KMS-11 (cell line): ENCODE results near the gene FAXDC2.

Experiments used
- H2AFZ ChIP-seq: fragments of 200-600 bp; sonication (generic); 2 replicates; pipeline ENCODE4 v1.6.1; 2016; ENCODE audit warnings: antibody characterized with exemption, mixed run types, low read depth
- H3K27ac ChIP-seq: fragments of 200-600 bp; sonication (generic); 2 replicates; pipeline ENCODE4 v1.6.1; 2016; ENCODE audit warnings: mild to moderate bottlenecking, mixed run types
- H3K27me3 ChIP-seq: fragments of 200-600 bp; sonication (generic); 2 replicates; pipeline ENCODE4 v1.6.1; 2017; ENCODE audit warnings: mild to moderate bottlenecking, low read depth, mixed run types, moderate library complexity; ENCODE audit not compliant: insufficient read depth
- H3K36me3 ChIP-seq: fragments of 200-600 bp; sonication (generic); 2 replicates; pipeline ENCODE4 v1.6.1; 2017; ENCODE audit warnings: mild to moderate bottlenecking, mixed run types; ENCODE audit not compliant: insufficient read depth
- H3K4me1 ChIP-seq: fragments of 200-600 bp; sonication (generic); 2 replicates; pipeline ENCODE4 v1.6.1; 2016; ENCODE audit warnings: mild to moderate bottlenecking, low read depth, mixed run types; ENCODE audit not compliant: poor library complexity, severe bottlenecking
- H3K4me2 ChIP-seq: fragments of 200-600 bp; sonication (generic); 2 replicates; pipeline ENCODE4 v1.7.0; 2016; ENCODE audit warnings: mild to moderate bottlenecking, mixed run types
- H3K4me3 ChIP-seq: fragments of 200-600 bp; sonication (generic); IDR thresholded peaks from 2 replicates; pipeline ENCODE4 v1.6.1; 2017; ENCODE audit warnings: low read depth, low read length, mixed read lengths; ENCODE audit not compliant: insufficient read depth
- H3K79me2 ChIP-seq: fragments of 200-600 bp; sonication (generic); 2 replicates; pipeline ENCODE4 v1.6.1; 2016; ENCODE audit warnings: low read depth, mixed run types; ENCODE audit not compliant: insufficient read depth
- H3K9ac ChIP-seq: fragments of 200-600 bp; sonication (generic); 2 replicates; pipeline ENCODE4 v1.6.1; 2016; ENCODE audit warnings: mild to moderate bottlenecking, mixed run types
- H4K20me1 ChIP-seq: fragments of 200-600 bp; sonication (generic); 2 replicates; pipeline ENCODE4 v1.6.1; 2016; ENCODE audit warnings: mild to moderate bottlenecking, mixed run types; ENCODE audit not compliant: insufficient read depth
- TF ChIP-seq, protein P1 (sequence below): fragments of 200-600 bp; sonication (generic); conservative IDR thresholded peaks from 2 replicates; pipeline ENCODE4 v1.6.1; 2017; ENCODE audit warnings: low read depth, mild to moderate bottlenecking, antibody characterized with exemption, low read length, moderate library complexity, mixed read lengths

Gene FAXDC2

DNA sequence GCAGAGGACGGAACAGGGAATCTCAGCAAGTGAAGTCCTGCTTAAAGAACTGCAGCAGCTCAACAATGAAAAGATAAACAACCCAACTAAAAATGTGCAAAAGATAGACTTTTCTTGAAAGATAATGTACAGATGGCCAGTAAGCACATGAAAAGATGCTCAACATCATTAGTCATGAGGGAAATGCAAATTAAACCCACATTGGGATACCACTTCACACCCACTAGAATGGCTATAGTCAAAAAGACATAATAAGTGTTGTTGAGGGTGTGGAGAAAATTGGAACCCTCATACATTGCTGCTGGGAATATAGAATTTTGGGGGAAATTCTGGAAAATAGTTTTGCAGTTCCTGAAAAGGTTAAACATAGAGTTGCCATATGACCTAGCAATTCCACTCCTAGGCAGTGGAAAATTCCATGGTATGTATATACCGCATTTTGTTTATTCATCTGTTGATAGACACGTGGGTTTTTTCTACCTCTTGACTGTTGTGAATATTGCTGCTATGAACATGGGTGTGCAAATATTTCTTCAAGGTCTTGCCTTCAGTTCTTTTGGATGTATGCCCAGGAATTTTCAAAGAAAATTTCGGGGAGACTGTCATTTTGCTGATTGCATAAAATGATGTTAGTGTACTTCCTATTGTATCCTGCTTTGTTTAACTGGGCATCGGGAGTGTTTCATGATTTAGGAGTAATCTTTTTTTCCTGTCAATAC is 15.2 kb upstream of the FAXDC2 start:
- H3K79me2 ChIP-seq = peaks cover 24% of the 10 kb centered on the region; the same call in 1 of the 2 replicates
- no peak overlapping the region for H2AFZ ChIP-seq
- no peak overlapping the region for H3K9ac ChIP-seq
- no peaks in the 10 kb centered on the region; the same call in 1 of the 2 replicates for H4K20me1 ChIP-seq
- H3K4me3 ChIP-seq = no peak overlapping the region
- H3K4me1 ChIP-seq = peaks cover 28% of the 10 kb centered on the region
- no peaks in the 10 kb centered on the region for H3K27me3 ChIP-seq
- H3K27ac ChIP-seq = no peak overlapping the region
- TF ChIP-seq, protein P1, sequence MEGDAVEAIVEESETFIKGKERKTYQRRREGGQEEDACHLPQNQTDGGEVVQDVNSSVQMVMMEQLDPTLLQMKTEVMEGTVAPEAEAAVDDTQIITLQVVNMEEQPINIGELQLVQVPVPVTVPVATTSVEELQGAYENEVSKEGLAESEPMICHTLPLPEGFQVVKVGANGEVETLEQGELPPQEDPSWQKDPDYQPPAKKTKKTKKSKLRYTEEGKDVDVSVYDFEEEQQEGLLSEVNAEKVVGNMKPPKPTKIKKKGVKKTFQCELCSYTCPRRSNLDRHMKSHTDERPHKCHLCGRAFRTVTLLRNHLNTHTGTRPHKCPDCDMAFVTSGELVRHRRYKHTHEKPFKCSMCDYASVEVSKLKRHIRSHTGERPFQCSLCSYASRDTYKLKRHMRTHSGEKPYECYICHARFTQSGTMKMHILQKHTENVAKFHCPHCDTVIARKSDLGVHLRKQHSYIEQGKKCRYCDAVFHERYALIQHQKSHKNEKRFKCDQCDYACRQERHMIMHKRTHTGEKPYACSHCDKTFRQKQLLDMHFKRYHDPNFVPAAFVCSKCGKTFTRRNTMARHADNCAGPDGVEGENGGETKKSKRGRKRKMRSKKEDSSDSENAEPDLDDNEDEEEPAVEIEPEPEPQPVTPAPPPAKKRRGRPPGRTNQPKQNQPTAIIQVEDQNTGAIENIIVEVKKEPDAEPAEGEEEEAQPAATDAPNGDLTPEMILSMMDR = no peak
- H3K36me3 ChIP-seq = no peaks in the 10 kb centered on the region
- no peak overlapping the region for H3K4me2 ChIP-seq

DNA sequence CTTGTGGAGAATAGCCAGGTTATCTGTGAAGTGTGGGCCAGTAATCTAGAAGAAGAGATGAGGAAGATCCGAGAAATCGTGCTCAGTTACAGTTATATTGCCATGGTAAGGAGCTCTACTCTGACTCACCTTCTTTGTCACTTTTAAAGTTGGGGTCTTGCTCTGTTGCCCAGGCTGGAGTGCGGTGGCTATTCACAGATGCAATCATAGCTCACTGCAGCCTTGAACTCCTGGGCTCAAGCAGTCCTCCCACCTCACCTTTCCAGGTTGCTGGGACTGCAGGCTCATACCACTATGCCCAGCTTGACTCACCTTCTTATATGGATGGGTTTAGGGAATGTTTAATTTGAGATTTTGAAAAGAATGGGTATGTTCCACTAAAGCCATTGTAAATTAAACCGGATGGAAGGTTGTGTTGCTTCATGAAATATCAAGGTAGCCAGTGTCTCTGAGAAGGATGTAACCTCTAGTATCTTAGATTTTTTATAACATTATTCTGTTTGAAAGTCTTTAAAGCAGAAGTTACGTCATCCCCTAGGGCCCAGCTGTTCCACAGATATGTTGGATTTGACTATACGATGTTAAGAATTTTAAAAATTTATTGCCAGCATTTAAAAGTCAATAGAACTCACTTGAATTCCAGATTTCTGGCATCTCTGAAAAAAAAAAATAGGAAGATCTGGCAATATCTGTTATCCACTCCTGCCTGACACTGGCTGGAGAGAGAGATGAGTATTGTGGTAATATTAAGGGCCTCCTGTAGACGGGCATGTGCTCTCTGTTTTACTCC is 13.1 kb upstream of the FAXDC2 start:
- no peaks in the 10 kb centered on the region for H3K36me3 ChIP-seq
- no peaks in the 10 kb centered on the region; the same call in 1 of the 2 replicates for H4K20me1 ChIP-seq

DNA sequence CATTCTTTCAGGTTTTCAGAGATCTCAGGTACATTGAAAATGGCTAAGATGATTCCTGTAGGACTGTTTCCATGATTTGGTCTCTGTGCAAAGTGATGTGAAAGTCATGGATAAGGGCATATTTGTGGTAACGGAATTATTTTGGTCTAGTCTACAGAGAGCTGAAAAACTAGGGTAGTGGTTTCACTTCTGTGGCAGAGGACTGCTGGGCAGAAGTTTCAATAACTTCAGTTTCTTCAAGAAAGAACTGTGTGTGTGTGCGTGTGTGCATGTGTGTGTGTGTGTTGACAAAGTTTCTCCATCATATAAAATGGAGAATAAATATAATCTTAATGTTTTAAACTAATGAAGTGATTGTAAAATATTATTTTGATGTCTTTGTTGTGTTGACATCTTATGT is 12.4 kb upstream of the FAXDC2 start:
- H2AFZ ChIP-seq = no peak overlapping the region
- H3K4me1 ChIP-seq = peaks cover 40% of the 10 kb centered on the region
- peak overlapping the region; percentile 72 for H3K4me2 ChIP-seq
- H3K79me2 ChIP-seq = peaks cover 42% of the 10 kb centered on the region
- H3K4me3 ChIP-seq = no peak overlapping the region
- no peaks in the 10 kb centered on the region; the same call in 1 of the 2 replicates for H4K20me1 ChIP-seq
- H3K9ac ChIP-seq = no peak overlapping the region
- H3K27ac ChIP-seq = no peak overlapping the region
- H3K27me3 ChIP-seq = no peaks in the 10 kb centered on the region
- TF ChIP-seq, protein P1 = no peak
- H3K36me3 ChIP-seq = no peaks in the 10 kb centered on the region

More for the DNA sequence above, 13.1 kb upstream of the FAXDC2 start:
- H3K4me2 ChIP-seq = peak overlapping the region; percentile 72; the same call in 1 of the 2 replicates
- peaks cover 40% of the 10 kb centered on the region for H3K4me1 ChIP-seq
- no peak overlapping the region for H3K27ac ChIP-seq
- TF ChIP-seq, protein P1 = no peak
- H3K79me2 ChIP-seq = peaks cover 42% of the 10 kb centered on the region
- H2AFZ ChIP-seq = no peak overlapping the region
- no peak overlapping the region for H3K9ac ChIP-seq
- H3K27me3 ChIP-seq = no peaks in the 10 kb centered on the region
- H3K4me3 ChIP-seq = no peak overlapping the region

DNA sequence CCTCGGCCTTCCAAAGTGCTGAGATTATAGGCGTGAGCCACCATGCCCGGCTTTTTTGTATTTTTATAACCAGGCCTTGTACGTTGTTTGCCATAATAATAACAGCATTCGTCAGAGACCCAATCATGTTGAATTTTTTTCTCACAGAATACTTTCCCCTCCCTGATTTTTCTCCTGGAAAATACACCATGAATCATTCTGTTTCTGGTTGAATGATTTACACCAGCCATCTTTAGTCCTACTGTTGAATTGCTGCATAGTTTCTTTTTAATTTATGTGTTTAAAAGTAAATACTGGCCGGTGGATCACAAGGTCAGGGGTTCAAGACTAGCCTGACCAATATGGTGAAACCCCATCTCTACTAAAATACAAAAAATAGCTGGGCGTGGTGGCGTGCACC is 11.5 kb upstream of the FAXDC2 start:
- peaks cover 40% of the 10 kb centered on the region for H3K4me1 ChIP-seq
- peaks cover 42% of the 10 kb centered on the region for H3K79me2 ChIP-seq
- no peak overlapping the region for H3K4me3 ChIP-seq
- no peaks in the 10 kb centered on the region for H3K36me3 ChIP-seq
- H3K27me3 ChIP-seq = no peaks in the 10 kb centered on the region
- H2AFZ ChIP-seq = no peak overlapping the region
- H4K20me1 ChIP-seq = no peaks in the 10 kb centered on the region; the same call in 1 of the 2 replicates
- TF ChIP-seq, protein P1 = no peak
- H3K4me2 ChIP-seq = peak overlapping the region; percentile 72; the same call in 1 of the 2 replicates
- no peak overlapping the region for H3K9ac ChIP-seq
- no peak overlapping the region for H3K27ac ChIP-seq
